SK-N-SH (cell line): Measurements from ENCODE around the gene NECTIN1. TPM values are rescaled to one million over a fixed set of nuclear protein-coding genes. Genes with fewer than 3 reads are reported as not detected.

ENCODE experiments used
- CTCF ChIA-PET: fragments of 300-600, 350-600 bp; formaldehyde crosslinking; extraction: SDS; loops from one replicate; lab custom pipeline; 2021; lab: Yijun Ruan, JAX
- POLR2A ChIA-PET: fragments of 350-600 bp; sonication (Branson Sonifier 250); formaldehyde crosslinking; extraction: SDS; loops from one replicate; lab custom pipeline; 2020; ENCODE audit warnings: antibody characterized with exemption, inconsistent platforms; lab: Yijun Ruan, JAX
- DNase-seq: peaks from one replicate; pipeline ENCODE4 v3.0.0; 2012
- H2AFZ ChIP-seq: fragments of 200-600 bp; sonication (generic); 2 replicates; pipeline ENCODE4 v1.8.1; 2016; ENCODE audit warnings: antibody characterized with exemption, mild to moderate bottlenecking, low read depth
- H3F3A ChIP-seq: fragments of 200-600 bp; sonication (generic); replicated peaks from 2 replicates; pipeline ENCODE3; 2016; ENCODE audit warnings: antibody characterized with exemption, mild to moderate bottlenecking; ENCODE audit not compliant: insufficient read depth
- H3K27ac ChIP-seq, 2 experiments: fragments of 200-500 bp in 1 of 2; fragments of 200-600 bp in 1 of 2; sonication (Bioruptor generic) in 1 of 2; sonication (generic), shearing (Covaris generic) in 1 of 2; 2 replicates each; pipeline versions ENCODE4 v1.5.1 to v1.6.1; 2014 to 2016; ENCODE audit warnings: low read depth in 2 of 2, inconsistent platforms in 1 of 2, low read length in 1 of 2, mild to moderate bottlenecking in 1 of 2, mixed read lengths in 1 of 2
- H3K27me3 ChIP-seq: fragments of 200-600 bp; sonication (generic), shearing (Covaris generic); 2 replicates; pipeline ENCODE4 v1.6.1; 2016; ENCODE audit warnings: mixed run types; ENCODE audit not compliant: insufficient read depth
- H3K36me3 ChIP-seq, 2 experiments: fragments of 200-500 bp in 1 of 2; fragments of 200-600 bp in 1 of 2; sonication (Bioruptor generic) in 1 of 2; sonication (generic) in 1 of 2; replicated peaks in 1 of 2; 2 replicates each; pipeline versions ENCODE3 to v1.5.1; 2014 to 2016; ENCODE audit warnings: low read length in 1 of 2, mild to moderate bottlenecking in 1 of 2; ENCODE audit not compliant: insufficient read depth in 2 of 2, control insufficient read depth in 1 of 2
- H3K4me1 ChIP-seq, 2 experiments: fragments of 200-500 bp in 1 of 2; fragments of 200-600 bp in 1 of 2; sonication (Bioruptor generic) in 1 of 2; sonication (generic), shearing (Covaris generic) in 1 of 2; 2 replicates each; pipeline versions ENCODE4 v1.5.1 to v1.6.1; 2014 to 2016; ENCODE audit warnings: low read depth in 1 of 2, low read length in 1 of 2, mixed run types in 1 of 2; ENCODE audit not compliant: insufficient read depth in 2 of 2, control insufficient read depth in 1 of 2
- H3K4me2 ChIP-seq: fragments of 200-600 bp; sonication (generic), shearing (Covaris generic); 2 replicates; pipeline ENCODE4 v1.6.1; 2017; ENCODE audit warnings: mixed run types
- H3K4me3 ChIP-seq, 2 experiments: fragments of 200-500 bp in 1 of 2; fragments of 200-600 bp in 1 of 2; sonication (Bioruptor generic) in 1 of 2; sonication (generic), shearing (Covaris generic) in 1 of 2; 2 replicates each; pipeline versions ENCODE4 v1.5.1 to v1.8.1; 2014 to 2016; ENCODE audit warnings: low read depth in 2 of 2, inconsistent platforms in 1 of 2, low read length in 1 of 2, mild to moderate bottlenecking in 1 of 2, mixed read lengths in 1 of 2, moderate library complexity in 1 of 2
- H3K79me2 ChIP-seq: fragments of 200-600 bp; sonication (generic); 2 replicates; pipeline ENCODE4 v1.8.1; 2017; ENCODE audit warnings: mild to moderate bottlenecking; ENCODE audit not compliant: insufficient read depth
- H3K9ac ChIP-seq: fragments of 200-600 bp; sonication (generic); 2 replicates; pipeline ENCODE4 v1.6.1; 2017; ENCODE audit warnings: mixed run types
- H3K9me2 ChIP-seq: fragments of 200-600 bp; sonication (generic); 2 replicates; pipeline ENCODE4 v1.6.1; 2017; ENCODE audit warnings: mixed run types
- H3K9me3 ChIP-seq: fragments of 200-600 bp; sonication (generic); 2 replicates; pipeline ENCODE4 v1.6.1; 2017; ENCODE audit warnings: mixed run types, mild to moderate bottlenecking, moderate library complexity
- H4K20me1 ChIP-seq: fragments of 200-600 bp; sonication (generic); 2 replicates; pipeline ENCODE4 v1.6.1; 2017; ENCODE audit warnings: mild to moderate bottlenecking, mixed run types; ENCODE audit not compliant: insufficient read depth
- CHD2 ChIP-seq: fragments of 150-350 bp; IDR thresholded peaks from 2 replicates; pipeline ENCODE4 v1.6.1; 2018; ENCODE audit warnings: low read length; ENCODE audit not compliant: partially characterized antibody
- EP300 ChIP-seq, 2 experiments: IDR thresholded peaks; 2 replicates each; pipeline versions ENCODE4 v1.4.0 to v1.6.1; 2012; ENCODE audit warnings: borderline replicate concordance in 1 of 2, low read depth in 1 of 2, low read length in 1 of 2
- EZH2phosphoT487 ChIP-seq: fragments of 200-600 bp; sonication (generic); IDR thresholded peaks from 2 replicates; pipeline ENCODE4 v1.6.1; 2017; ENCODE audit warnings: low read depth, mixed run types, mild to moderate bottlenecking, antibody characterized with exemption, moderate library complexity, borderline replicate concordance
- FOSL2 ChIP-seq: IDR thresholded peaks from 2 replicates; pipeline ENCODE4 v1.4.0; 2012; ENCODE audit warnings: low read depth, mild to moderate bottlenecking, moderate library complexity, borderline replicate concordance
- FOXJ3 ChIP-seq: sonication (generic); formaldehyde crosslinking; IDR thresholded peaks from 2 replicates; pipeline ENCODE4 v1.5.1; 2020; ENCODE audit warnings: mild to moderate bottlenecking, missing genetic modification reagents
- FOXM1 ChIP-seq: IDR thresholded peaks from 2 replicates; pipeline ENCODE4 v1.4.0; 2012; ENCODE audit warnings: low read depth, mild to moderate bottlenecking
- GABPA ChIP-seq: IDR thresholded peaks from 2 replicates; pipeline ENCODE4 v1.4.0; 2012; ENCODE audit warnings: low read depth, mild to moderate bottlenecking
- GATA2 ChIP-seq: sonication (generic); formaldehyde crosslinking; IDR thresholded peaks from 2 replicates; pipeline ENCODE4 v1.5.0; 2020; ENCODE audit warnings: mild to moderate bottlenecking, missing genetic modification reagents
- MEF2A ChIP-seq: IDR thresholded peaks from 2 replicates; pipeline ENCODE4 v1.4.0; 2012; ENCODE audit warnings: low read depth, borderline replicate concordance
- NRF1 ChIP-seq: IDR thresholded peaks from 2 replicates; pipeline ENCODE4 v1.6.1; 2012; ENCODE audit warnings: low read depth, mild to moderate bottlenecking, low read length
- POLR2AphosphoS5 ChIP-seq: IDR thresholded peaks from 2 replicates; pipeline ENCODE4 v1.6.1; 2012; ENCODE audit warnings: low read depth, low read length
- RCOR1 ChIP-seq: fragments of 150-350 bp; IDR thresholded peaks from 2 replicates; pipeline ENCODE4 v1.6.1; 2017; ENCODE audit warnings: antibody characterized with exemption, low read length
- RFX5 ChIP-seq: IDR thresholded peaks from 2 replicates; pipeline ENCODE4 v1.6.1; 2012; ENCODE audit warnings: mild to moderate bottlenecking, improper control_type of control experiment, low read length
- SIN3A ChIP-seq: IDR thresholded peaks from 2 replicates; pipeline ENCODE4 v1.6.1; 2012; ENCODE audit warnings: low read depth, mild to moderate bottlenecking, low read length, moderate library complexity, borderline replicate concordance
- SMC3 ChIP-seq: IDR thresholded peaks from 2 replicates; pipeline ENCODE4 v1.6.1; 2012; ENCODE audit warnings: low read depth, low read length, improper control_type of control experiment
- TEAD4 ChIP-seq: IDR thresholded peaks from 2 replicates; pipeline ENCODE4 v1.4.0; 2012; ENCODE audit warnings: mild to moderate bottlenecking, borderline replicate concordance; ENCODE audit not compliant: insufficient read depth
- YY1 ChIP-seq: IDR thresholded peaks from 2 replicates; pipeline ENCODE4 v1.4.0; 2012; ENCODE audit warnings: low read depth, mild to moderate bottlenecking
- WGBS: methylation state at CpG from one replicate; pipeline ENCODE4 v1.1.6; 2017; ENCODE audit warnings: low lambda C conversion rate; 5-methylcytosine and 5-hydroxymethylcytosine counted together
- polyA plus RNA-seq, 3 experiments: library from polyadenylated mRNA; depleted of rRNA; stranded (reverse); fragments of >200 nt; gene quantifications; 2 replicates each; pipeline ENCODE4 v1.2.3, GENCODE V29; 2012
- TF ChIP-seq, protein P1 (sequence below): IDR thresholded peaks from 2 replicates; pipeline ENCODE4 v1.4.0; 2012; ENCODE audit warnings: low read depth, borderline replicate concordance
- TF ChIP-seq, protein P2 (sequence below): fragments of 150-350 bp; IDR thresholded peaks from 2 replicates; pipeline ENCODE4 v1.6.1; 2016; ENCODE audit warnings: mild to moderate bottlenecking, low read depth, low read length
- TF ChIP-seq, protein P3 (sequence below): fragments of 150-350 bp; IDR thresholded peaks from 2 replicates; pipeline ENCODE4 v1.6.1; 2017; ENCODE audit warnings: antibody characterized with exemption, low read length, low read depth, borderline replicate concordance
- TF ChIP-seq, protein P4 (sequence below): IDR thresholded peaks from 2 replicates; pipeline ENCODE4 v1.4.0; 2012; ENCODE audit warnings: low read depth
- TF ChIP-seq, protein P5 (sequence below): fragments of 200-600 bp; sonication (generic); IDR thresholded peaks from 2 replicates; pipeline ENCODE4 v1.6.1; 2017; ENCODE audit warnings: antibody characterized with exemption, mild to moderate bottlenecking, moderate library complexity

The NECTIN1 gene, protein sequence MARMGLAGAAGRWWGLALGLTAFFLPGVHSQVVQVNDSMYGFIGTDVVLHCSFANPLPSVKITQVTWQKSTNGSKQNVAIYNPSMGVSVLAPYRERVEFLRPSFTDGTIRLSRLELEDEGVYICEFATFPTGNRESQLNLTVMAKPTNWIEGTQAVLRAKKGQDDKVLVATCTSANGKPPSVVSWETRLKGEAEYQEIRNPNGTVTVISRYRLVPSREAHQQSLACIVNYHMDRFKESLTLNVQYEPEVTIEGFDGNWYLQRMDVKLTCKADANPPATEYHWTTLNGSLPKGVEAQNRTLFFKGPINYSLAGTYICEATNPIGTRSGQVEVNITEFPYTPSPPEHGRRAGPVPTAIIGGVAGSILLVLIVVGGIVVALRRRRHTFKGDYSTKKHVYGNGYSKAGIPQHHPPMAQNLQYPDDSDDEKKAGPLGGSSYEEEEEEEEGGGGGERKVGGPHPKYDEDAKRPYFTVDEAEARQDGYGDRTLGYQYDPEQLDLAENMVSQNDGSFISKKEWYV
- 6.7 and 9.1 TPM in 2 replicates for polyA plus RNA-seq (2012; rRNA removed)
- polyA plus RNA-seq (2012; cell fraction: cytosol; rRNA removed), result 3.9 and 7.4 TPM in 2 replicates
- 10.8 and 12.7 TPM in 2 replicates for polyA plus RNA-seq (2012; cell fraction: nucleus; rRNA removed)

DNA sequence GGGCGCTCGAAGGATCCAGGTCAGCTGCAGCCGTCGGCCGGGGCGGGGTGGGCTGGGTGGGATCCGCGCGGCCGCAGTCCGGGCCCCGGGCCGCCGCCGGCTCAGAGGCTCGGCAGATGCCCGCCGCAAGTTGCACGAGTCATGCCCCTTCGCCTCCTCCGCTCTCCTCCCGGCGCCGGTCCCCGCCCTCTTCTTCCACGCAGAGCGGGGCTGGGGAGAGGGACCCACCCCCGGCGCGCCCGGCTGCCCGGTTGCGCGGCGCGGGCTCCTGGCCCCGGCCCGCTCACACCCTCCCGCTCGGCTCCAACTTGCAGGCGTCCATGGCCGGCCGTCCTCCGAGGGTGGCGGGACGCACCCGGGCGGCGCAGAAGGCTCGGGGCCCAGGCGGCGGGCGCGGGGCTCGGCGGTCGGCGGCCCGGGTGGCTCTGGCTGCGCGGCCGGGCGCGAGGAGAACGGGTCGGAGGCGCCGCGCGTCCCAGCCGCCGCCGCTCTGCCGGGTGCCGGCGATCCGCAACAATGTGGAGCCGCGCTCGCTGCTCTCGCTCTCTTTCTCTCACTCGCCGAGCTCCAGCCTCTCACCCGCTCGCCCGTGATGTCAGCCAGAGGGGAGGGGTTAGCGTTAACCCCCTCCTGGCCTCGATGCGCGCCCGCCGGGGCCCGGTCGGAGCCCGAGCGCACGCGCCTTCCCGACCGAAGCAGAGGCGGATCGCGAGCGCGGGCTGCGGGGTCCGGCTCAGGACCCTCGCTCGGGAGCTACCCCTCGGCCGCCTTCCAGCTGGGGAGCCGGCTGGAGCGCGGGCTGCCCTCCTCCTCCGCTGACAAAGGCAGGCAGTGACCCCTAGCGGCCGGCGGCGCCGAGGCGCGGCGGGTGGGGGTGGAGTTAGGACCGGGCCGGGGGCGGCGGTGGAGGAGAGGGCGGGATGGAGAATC is at the start of gene NECTIN1:
Gene NECTIN1 (minus strand): TSS at position 550 of the 930 bp plus-strand sequence. CDS start 647 bp downstream, outside the sequence.
- no peaks in the 10 kb centered on the region for H3K27me3 ChIP-seq
- TF ChIP-seq RFX5 (no peak), RCOR1 (no peak), TEAD4 (0 out of 2 replicates have a peak, but pooled peaks have one; percentile 15), FOXJ3 (CRISPR knock-in tag) (no peak), FOSL2 (no peak), CHD2 (no peak), GATA2 (CRISPR knock-in tag) (no peak), NRF1 (peak; percentile 37; the same call in 1 of the 2 replicates), MEF2A (no peak), FOXM1 (no peak), GABPA (no peak), SIN3A (no peak), YY1 (0 out of 2 replicates have a peak, but pooled peaks have one; percentile 37), EZH2phosphoT487 (no peak), EP300 (IDR thresholded peaks at IDR 0.05; ENCODE audit: borderline replicate concordance in 1 of 2, low read depth in 1 of 2, low read length in 1 of 2) (no peak), POLR2AphosphoS5 (peak; percentile 86), SMC3 (peak; percentile 51)
- TF ChIP-seq, protein P1, sequence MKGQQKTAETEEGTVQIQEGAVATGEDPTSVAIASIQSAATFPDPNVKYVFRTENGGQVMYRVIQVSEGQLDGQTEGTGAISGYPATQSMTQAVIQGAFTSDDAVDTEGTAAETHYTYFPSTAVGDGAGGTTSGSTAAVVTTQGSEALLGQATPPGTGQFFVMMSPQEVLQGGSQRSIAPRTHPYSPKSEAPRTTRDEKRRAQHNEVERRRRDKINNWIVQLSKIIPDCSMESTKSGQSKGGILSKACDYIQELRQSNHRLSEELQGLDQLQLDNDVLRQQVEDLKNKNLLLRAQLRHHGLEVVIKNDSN, result 0 out of 2 replicates have a peak, but pooled peaks have one; percentile 14
- TF ChIP-seq, protein P2, sequence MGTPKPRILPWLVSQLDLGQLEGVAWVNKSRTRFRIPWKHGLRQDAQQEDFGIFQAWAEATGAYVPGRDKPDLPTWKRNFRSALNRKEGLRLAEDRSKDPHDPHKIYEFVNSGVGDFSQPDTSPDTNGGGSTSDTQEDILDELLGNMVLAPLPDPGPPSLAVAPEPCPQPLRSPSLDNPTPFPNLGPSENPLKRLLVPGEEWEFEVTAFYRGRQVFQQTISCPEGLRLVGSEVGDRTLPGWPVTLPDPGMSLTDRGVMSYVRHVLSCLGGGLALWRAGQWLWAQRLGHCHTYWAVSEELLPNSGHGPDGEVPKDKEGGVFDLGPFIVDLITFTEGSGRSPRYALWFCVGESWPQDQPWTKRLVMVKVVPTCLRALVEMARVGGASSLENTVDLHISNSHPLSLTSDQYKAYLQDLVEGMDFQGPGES, result no peak
- TF ChIP-seq, protein P3, sequence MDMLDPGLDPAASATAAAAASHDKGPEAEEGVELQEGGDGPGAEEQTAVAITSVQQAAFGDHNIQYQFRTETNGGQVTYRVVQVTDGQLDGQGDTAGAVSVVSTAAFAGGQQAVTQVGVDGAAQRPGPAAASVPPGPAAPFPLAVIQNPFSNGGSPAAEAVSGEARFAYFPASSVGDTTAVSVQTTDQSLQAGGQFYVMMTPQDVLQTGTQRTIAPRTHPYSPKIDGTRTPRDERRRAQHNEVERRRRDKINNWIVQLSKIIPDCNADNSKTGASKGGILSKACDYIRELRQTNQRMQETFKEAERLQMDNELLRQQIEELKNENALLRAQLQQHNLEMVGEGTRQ, result no peak
- TF ChIP-seq, protein P4, sequence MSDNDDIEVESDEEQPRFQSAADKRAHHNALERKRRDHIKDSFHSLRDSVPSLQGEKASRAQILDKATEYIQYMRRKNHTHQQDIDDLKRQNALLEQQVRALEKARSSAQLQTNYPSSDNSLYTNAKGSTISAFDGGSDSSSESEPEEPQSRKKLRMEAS, result no peak
- TF ChIP-seq, protein P5, sequence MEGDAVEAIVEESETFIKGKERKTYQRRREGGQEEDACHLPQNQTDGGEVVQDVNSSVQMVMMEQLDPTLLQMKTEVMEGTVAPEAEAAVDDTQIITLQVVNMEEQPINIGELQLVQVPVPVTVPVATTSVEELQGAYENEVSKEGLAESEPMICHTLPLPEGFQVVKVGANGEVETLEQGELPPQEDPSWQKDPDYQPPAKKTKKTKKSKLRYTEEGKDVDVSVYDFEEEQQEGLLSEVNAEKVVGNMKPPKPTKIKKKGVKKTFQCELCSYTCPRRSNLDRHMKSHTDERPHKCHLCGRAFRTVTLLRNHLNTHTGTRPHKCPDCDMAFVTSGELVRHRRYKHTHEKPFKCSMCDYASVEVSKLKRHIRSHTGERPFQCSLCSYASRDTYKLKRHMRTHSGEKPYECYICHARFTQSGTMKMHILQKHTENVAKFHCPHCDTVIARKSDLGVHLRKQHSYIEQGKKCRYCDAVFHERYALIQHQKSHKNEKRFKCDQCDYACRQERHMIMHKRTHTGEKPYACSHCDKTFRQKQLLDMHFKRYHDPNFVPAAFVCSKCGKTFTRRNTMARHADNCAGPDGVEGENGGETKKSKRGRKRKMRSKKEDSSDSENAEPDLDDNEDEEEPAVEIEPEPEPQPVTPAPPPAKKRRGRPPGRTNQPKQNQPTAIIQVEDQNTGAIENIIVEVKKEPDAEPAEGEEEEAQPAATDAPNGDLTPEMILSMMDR, result peak; percentile 93

More for the DNA sequence above, at the start of gene NECTIN1:
- ChIA-PET POLR2A (interaction anchor here (0.7 to 2.8 kb wide), 25 partner anchors 8 to 380 kb away, joined by 3 to 32 read pairs (median 4); no protein-coding TSS in a partner anchor), CTCF (interaction anchor here (0.6 to 7.7 kb wide), 98 partner anchors 9 to 443 kb away, joined by 3 to 129 read pairs (median 5); no protein-coding TSS in a partner anchor)
- Histone ChIP-seq H3K36me3 (no peaks in the 10 kb centered on the region), H3K9me2 (no peaks in the 10 kb centered on the region), H4K20me1 (peaks cover 27% of the 10 kb centered on the region; the same call in 1 of the 2 replicates), H3K79me2 (peaks cover 18% of the 10 kb centered on the region), H3K27ac (peak within 1 kb of the TSS; percentile 74 to 97), H3F3A (no peaks in the 10 kb centered on the region), H3K4me1 (peaks cover 6 to 47% of the 10 kb centered on the region in 2 experiments; a peak in 2 of 4 replicates), H3K9ac (peak within 1 kb of the TSS; percentile 70), H2AFZ (peak within 1 kb of the TSS; percentile 94), H3K4me2 (peak within 1 kb of the TSS; percentile 99), H3K4me3 (peak within 1 kb of the TSS; percentile 84 to 87), H3K9me3 (no peaks in the 10 kb centered on the region)
- peak; percentile 96 for DNase-seq
- WGBS, result 2% methylated on average over 13 of the region's 128 CpGs
